Uterus (tissue), 4 donors: ENCODE data around the gene MAPK9. TPM values are rescaled to one million over a fixed set of nuclear protein-coding genes. Genes with fewer than 3 reads are reported as not detected.

Source experiments
- DNase-seq, 2 donors: peaks; one replicate each; pipeline ENCODE4 v3.0.0-alpha.2; 2019 to 2020
- H3K27ac ChIP-seq, 2 donors: fragments of 200-600 bp; sonication (generic); 1 replicate in 1 of 2; 2 replicates in 1 of 2; pipeline ENCODE4 v1.5.1; 2016 to 2018
- H3K27me3 ChIP-seq, 2 donors: fragments of 200-600 bp; sonication (generic); one replicate each; pipeline ENCODE4 v1.5.1; 2018 to 2019; ENCODE audit warnings: control low read depth in 1 of 2
- H3K36me3 ChIP-seq, 2 donors: fragments of 200-600 bp; sonication (generic); one replicate each; pipeline ENCODE4 v1.5.1; 2019; ENCODE audit warnings: control low read depth in 1 of 2
- H3K4me1 ChIP-seq, 2 donors: fragments of 200-600 bp; sonication (generic); one replicate each; pipeline ENCODE4 v1.5.1; 2018 to 2019; ENCODE audit warnings: control low read depth in 1 of 2
- H3K4me3 ChIP-seq, 2 donors: fragments of 200-600 bp; sonication (generic); 1 replicate in 1 of 2; 2 replicates in 1 of 2; pipeline ENCODE4 v1.5.1; 2018 to 2019; ENCODE audit warnings: mild to moderate bottlenecking in 1 of 2
- H3K9me3 ChIP-seq, 2 donors: fragments of 200-600 bp; sonication (generic); one replicate each; pipeline ENCODE4 v1.5.1; 2019; ENCODE audit warnings: control low read depth in 1 of 2
- CTCF ChIP-seq, 4 experiments: fragments of 200-600 bp in 2 of 4; fragments of 450-650 bp in 2 of 4; sonication (generic) in 2 of 4; IDR thresholded peaks; one replicate each; pipeline ENCODE4 v1.5.1; 2016 to 2019; ENCODE audit warnings: antibody characterized with exemption in 4 of 4, mild to moderate bottlenecking in 2 of 4, moderate library complexity in 1 of 4
- POLR2A ChIP-seq, 2 donors: fragments of 450-650 bp; IDR thresholded peaks; one replicate each; pipeline ENCODE4 v1.6.1; 2016; ENCODE audit warnings: antibody characterized with exemption in 2 of 2, mild to moderate bottlenecking in 1 of 2, moderate library complexity in 1 of 2
- intact Hi-C: fragments of 100-400 bp; cut with DNase I; formaldehyde crosslinking; loops from one replicate; pipeline ENCODE4 v1.15.1; 2023; ENCODE audit warnings: low total_unique reads
- total RNA-seq, 4 donors: library from RNA; depleted of rRNA in 3 of 4; stranded (reverse); fragments of >200 nt in 3 of 4; gene quantifications; one replicate each; pipeline versions ENCODE4 v1.1.0 to v1.2.4, GENCODE V29; 2014 to 2023
- donor health status: DM: yes; HTN: yes; CAD: no.

Gene MAPK9
- total RNA-seq, 4 donors from 2014 or later: 9.2 to 45.1 (median 33.3) TPM

GRCh38 chr5:180318456-180319089 is 26.7 kb upstream of the MAPK9 start:
- Histone ChIP-seq H3K9me3 (no peaks in the 10 kb centered on the region), H3K27me3 (no peaks in the 10 kb centered on the region), H3K4me3 (no peak overlapping the region), H3K36me3 (no peaks in the 10 kb centered on the region), H3K27ac (no peak overlapping the region), H3K4me1 (no peaks in the 10 kb centered on the region)
- intact Hi-C loops: no loop called here
- DNase-seq: no peak
- TF ChIP-seq POLR2A (IDR thresholded peaks at IDR 0.05) (no peak), CTCF (IDR thresholded peaks at IDR 0.05) (no peak)

- DNase-seq: no peak
- TF ChIP-seq POLR2A (IDR thresholded peaks at IDR 0.05) (no peak), CTCF (IDR thresholded peaks at IDR 0.05) (no peak)
- Histone ChIP-seq H3K9me3 (no peaks in the 10 kb centered on the region), H3K36me3 (no peaks in the 10 kb centered on the region), H3K4me1 (no peaks in the 10 kb centered on the region), H3K4me3 (no peak overlapping the region), H3K27ac (no peak overlapping the region), H3K27me3 (no peaks in the 10 kb centered on the region)
- intact Hi-C loops: no loop called here
These were observed 24.7 kb upstream of the MAPK9 start for GRCh38 chr5:180316586-180316985.

- Histone ChIP-seq H3K36me3 (no peaks in the 10 kb centered on the region), H3K9me3 (no peaks in the 10 kb centered on the region), H3K4me3 (no peak overlapping the region), H3K27me3 (no peaks in the 10 kb centered on the region), H3K27ac (no peak overlapping the region), H3K4me1 (no peaks in the 10 kb centered on the region)
- intact Hi-C loops: no loop called here
- TF ChIP-seq CTCF (IDR thresholded peaks at IDR 0.05) (peak; percentile 54 to 86 (median 64)), POLR2A (IDR thresholded peaks at IDR 0.05) (no peak)
- DNase-seq: peak; percentile 51 to 63
These were observed 23.9 kb upstream of the MAPK9 start for GRCh38 chr5:180315762-180316212.

- Histone ChIP-seq H3K4me1 (no peaks in the 10 kb centered on the region), H3K27me3 (no peaks in the 10 kb centered on the region), H3K9me3 (no peaks in the 10 kb centered on the region), H3K4me3 (peak overlapping the region in 1 of 2 donors; percentile 30), H3K27ac (no peak overlapping the region), H3K36me3 (no peaks in the 10 kb centered on the region)
- no peak for DNase-seq
- TF ChIP-seq CTCF (IDR thresholded peaks at IDR 0.05) (peak in 1 of 4 experiments; percentile 16), POLR2A (IDR thresholded peaks at IDR 0.05) (no peak)
- intact Hi-C loops: no loop called here
These were observed 22.0 kb upstream of the MAPK9 start for GRCh38 chr5:180313677-180314505.

- Histone ChIP-seq H3K27ac (no peak overlapping the region), H3K4me1 (no peaks in the 10 kb centered on the region), H3K36me3 (no peaks in the 10 kb centered on the region), H3K4me3 (no peak overlapping the region), H3K9me3 (no peaks in the 10 kb centered on the region), H3K27me3 (no peaks in the 10 kb centered on the region)
- no peak for DNase-seq
- TF ChIP-seq POLR2A (IDR thresholded peaks at IDR 0.05): no peak
- TF ChIP-seq CTCF (IDR thresholded peaks at IDR 0.05): no peak
- intact Hi-C loops: no loop called here
These were observed 19.3 kb upstream of the MAPK9 start for GRCh38 chr5:180311216-180311615.
